ENCODE measurements around the gene CLMP.
A peak's percentile ranks its signal among the peaks of the same experiment; 100 is the strongest.

The CLMP gene

DNA sequence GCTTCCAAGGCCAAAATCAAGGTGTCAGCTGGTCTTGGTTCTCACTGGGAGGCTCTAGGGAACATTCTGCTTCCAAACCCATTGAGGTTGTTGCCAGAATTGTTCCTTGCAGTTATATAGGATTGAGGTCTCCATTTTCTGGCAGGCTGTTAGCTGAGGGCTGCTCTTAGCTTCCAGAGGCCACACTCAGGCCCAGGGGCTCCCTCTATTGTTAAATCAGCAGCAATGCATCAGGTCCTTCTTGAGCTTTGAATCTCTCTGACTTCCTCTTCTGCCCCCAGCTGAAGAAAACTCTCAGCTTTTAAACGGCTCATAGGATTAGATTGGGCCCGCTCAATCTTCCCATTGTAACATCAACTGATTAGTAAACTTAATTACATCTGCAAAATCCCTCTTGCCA lies 174.1 kb downstream of the CLMP start:
- peak; percentile 46; the same call in 1 of the 2 replicates for TF ChIP-seq CTCF (conservative IDR thresholded peaks at IDR 0.05; ENCODE audit: low read depth)
- no peak overlapping the region for H3K27ac ChIP-seq
- ChIA-PET POLR2A (ENCODE audit: low non-redundant PET) (no interaction called here), CTCF (interaction anchor here (0.6 to 1.4 kb wide), 7 partner anchors 9 to 392 kb away, joined by 3 to 9 read pairs (median 3); no protein-coding TSS in a partner anchor)
- peak; percentile 60 for DNase-seq (ENCODE audit: low spot score)

Measured in RWPE1 (cell line).